Upper lobe of left lung (tissue), 4 donors: ENCODE measurements around the gene RHEB.

Experiments
- CTCF ChIP-seq, 6 experiments: fragments of 450-650 bp in 4 of 6; fragments of 200-600 bp in 2 of 6; sonication (generic) in 2 of 6; IDR thresholded peaks; one replicate each; pipeline ENCODE4 v1.5.1; 2016 to 2019; ENCODE audit warnings: antibody characterized with exemption in 6 of 6
- EP300 ChIP-seq, 4 donors: sonication (generic); formaldehyde crosslinking; IDR thresholded peaks; one replicate each; pipeline ENCODE4 v1.5.1; 2017; ENCODE audit warnings: antibody characterized with exemption in 4 of 4, control low read depth in 2 of 4
- POLR2A ChIP-seq, 4 donors: fragments of 450-650 bp; IDR thresholded peaks; one replicate each; pipeline ENCODE4 v1.5.1; 2016 to 2017; ENCODE audit warnings: antibody characterized with exemption in 4 of 4, mild to moderate bottlenecking in 2 of 4
- POLR2AphosphoS5 ChIP-seq, 2 donors: sonication (generic); formaldehyde crosslinking; IDR thresholded peaks; one replicate each; pipeline ENCODE4 v1.5.1; 2017; ENCODE audit warnings: antibody characterized with exemption in 2 of 2

GRCh38 chr7:151468217-151469018 lies 51.3 kb downstream of the RHEB start:
- TF ChIP-seq CTCF (IDR thresholded peaks at IDR 0.05): no peak
- TF ChIP-seq POLR2A (IDR thresholded peaks at IDR 0.05): no peak
- no peak for TF ChIP-seq POLR2AphosphoS5 (IDR thresholded peaks at IDR 0.05)
- TF ChIP-seq EP300 (IDR thresholded peaks at IDR 0.05): no peak
